ENCODE data around the gene SSBP3. TPM values are rescaled to one million over a fixed set of nuclear protein-coding genes. Genes with fewer than 3 reads are reported as not detected.

SSBP3 gene
- total and polyA plus RNA-seq, 9 of the 15 experiments (the other 6 are each of a cell fraction or from before 2014, with no cell fraction given), result 8.7 to 108 (median 33.8) TPM

DNA sequence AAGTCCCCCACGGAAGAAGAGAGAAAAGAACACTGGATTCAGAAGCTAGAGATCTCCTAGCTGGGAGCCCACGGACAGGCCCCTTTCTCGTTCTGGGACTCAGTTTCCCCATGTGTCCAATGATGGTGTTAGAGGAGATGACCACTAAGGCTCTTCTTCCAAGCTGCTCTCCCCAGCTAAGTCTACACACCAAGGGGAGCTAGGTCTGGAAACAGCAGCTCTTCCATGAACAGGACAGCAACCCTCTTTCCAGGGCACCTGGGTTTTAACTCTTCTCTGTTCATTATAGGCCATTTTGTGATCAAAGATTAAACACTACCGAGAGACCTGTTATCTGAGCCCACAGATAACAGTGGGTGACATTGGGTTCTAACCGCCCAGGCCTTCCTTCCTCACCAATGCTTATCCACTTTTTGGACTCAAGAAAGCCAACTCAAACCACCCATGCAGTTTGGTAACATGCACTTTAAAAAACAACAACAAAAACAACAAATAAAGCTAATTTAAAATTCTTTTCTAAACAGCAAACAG lies 120.3 kb downstream of the SSBP3 start:
- in situ Hi-C loops (cut with MboI) (no loop called here), intact Hi-C loops (cut with micrococcal nuclease) (no loop called here)
- Histone ChIP-seq H3K4me1 (replicated peaks in 1 of 2; ENCODE audit: control insufficient read depth in 2 of 2, insufficient read depth in 2 of 2, low read length in 2 of 2) (peaks cover 65 to 71% of the 10 kb centered on the region in 2 experiments), H3K4me3 (no peak overlapping the region), H3K9me3 (replicated peaks; ENCODE audit: control insufficient read depth, insufficient read depth, low read depth, low read length) (no peaks in the 10 kb centered on the region), H3K79me2 (ENCODE audit: control insufficient read depth, insufficient read depth, low read length) (peaks cover 84% of the 10 kb centered on the region), H3K27ac (ENCODE audit: extremely low read depth, low read depth, low read length) (peak overlapping the region; percentile 46; the same call in 1 of the 3 replicates), H3K9me1 (ENCODE audit: control insufficient read depth, insufficient read depth, low read length) (peaks cover 9% of the 10 kb centered on the region), H3K4me2 (ENCODE audit: insufficient read depth, low read length) (peak overlapping the region; percentile 21; the same call in 1 of the 2 replicates), H3K27me3 (ENCODE audit: control insufficient read depth in 2 of 2, insufficient read depth in 2 of 2, low read length in 2 of 2) (no peaks in the 10 kb centered on the region), H2AFZ (ENCODE audit: low read depth, low read length) (no peak overlapping the region), H3K9ac (ENCODE audit: insufficient read depth in 1 of 2, low read depth in 2 of 2, low read length in 2 of 2) (peak overlapping the region; percentile 2 to 15; a peak in 2 of 4 replicates), H4K20me1 (replicated peaks; ENCODE audit: control insufficient read depth, insufficient read depth, low read length) (peaks cover 9% of the 10 kb centered on the region; the same call in 1 of the 2 replicates), H3K36me3 (ENCODE audit: control insufficient read depth, insufficient read depth, low read length) (peaks cover 3% of the 10 kb centered on the region; the same call in 2 of the 3 replicates)
- 0 out of 2 replicates have a peak, but pooled peaks have one; percentile 6 for TF ChIP-seq EP300 (IDR thresholded peaks at IDR 0.05; ENCODE audit: low read length)
- TF ChIP-seq ZKSCAN8 (CRISPR knock-in tag; IDR thresholded peaks at IDR 0.05), result no peak
- peak; percentile 31; the same call in 1 of the 2 replicates for TF ChIP-seq CBFA2T3 (IDR thresholded peaks at IDR 0.05)
- TF ChIP-seq CBFA2T2 (conservative IDR thresholded peaks at IDR 0.05), result 0 out of 2 replicates have a peak, but pooled peaks have one; percentile 5
- TF ChIP-seq DPF2 (IDR thresholded peaks at IDR 0.05), result 0 out of 2 replicates have a peak, but pooled peaks have one; percentile 33
- ATAC-seq (peak; percentile 2; the same call in 2 of the 3 replicates), FAIRE-seq (no peak), DNase-seq (ENCODE audit: extremely low read depth in 1 of 4, low spot score in 3 of 4) (peak in 1 of 4 experiments; percentile 38)
- ChIA-PET POLR2A (interaction anchor here (0.6 to 1.5 kb wide), 5 partner anchors 11 to 1883 kb away, joined by 3 to 11 read pairs (median 4); no protein-coding TSS in a partner anchor), CTCF (ENCODE audit: low intra/inter-chr PET ratio) (no interaction called here)
- WGBS (ENCODE audit: insufficient coverage, low coverage, missing lambda C conversion rate), result 36% methylated on average over 5 of the region's 5 CpGs
- no TSS peak for BruUV-seq (replicated peaks)
